Osteoblast (primary cell): ENCODE measurements around the gene ANKH. TPM values are rescaled to one million over a fixed set of nuclear protein-coding genes. Genes with fewer than 3 reads are reported as not detected.

Source experiments
- DNase-seq: peaks from one replicate; pipeline ENCODE4 v3.0.0; 2011; ENCODE audit warnings: low spot score, mixed read lengths; ENCODE audit not compliant: insufficient read length; ENCODE audit errors: missing footprints
- H2AFZ ChIP-seq: 2 replicates; pipeline ENCODE4 v1.6.0; 2011; ENCODE audit warnings: mild to moderate bottlenecking, low read length
- H3K27ac ChIP-seq: 2 replicates; pipeline ENCODE4 v1.5.1; 2011; ENCODE audit warnings: mild to moderate bottlenecking, low read depth, low read length, moderate library complexity
- H3K27me3 ChIP-seq: 2 replicates; pipeline ENCODE4 v1.6.0; 2012; ENCODE audit warnings: mild to moderate bottlenecking, control low read depth, inconsistent platforms, low read length, moderate library complexity; ENCODE audit not compliant: insufficient read depth
- H3K36me3 ChIP-seq: 2 replicates; pipeline ENCODE4 v1.5.1; 2011; ENCODE audit warnings: mild to moderate bottlenecking, low read length, control low read depth, moderate library complexity; ENCODE audit not compliant: insufficient read depth
- H3K4me1 ChIP-seq: 2 replicates; pipeline ENCODE4 v1.5.1; 2011; ENCODE audit warnings: mild to moderate bottlenecking, low read length, control low read depth, moderate library complexity; ENCODE audit not compliant: insufficient read depth
- H3K4me2 ChIP-seq: 2 replicates; pipeline ENCODE4 v1.6.0; 2011; ENCODE audit warnings: mild to moderate bottlenecking, low read length; ENCODE audit not compliant: insufficient read depth
- H3K4me3 ChIP-seq: fragments of 200-600 bp; sonication (generic); 3 replicates; pipeline ENCODE4 v1.5.1; 2012; ENCODE audit warnings: mild to moderate bottlenecking, low read length, inconsistent platforms; ENCODE audit not compliant: insufficient read depth
- H3K79me2 ChIP-seq: 2 replicates; pipeline ENCODE4 v1.6.0; 2012; ENCODE audit warnings: mild to moderate bottlenecking, low read length, control low read depth, inconsistent platforms; ENCODE audit not compliant: insufficient read depth
- H3K9me3 ChIP-seq: 2 replicates; pipeline ENCODE4 v1.5.1; 2011; ENCODE audit warnings: low read depth, low read length, control low read depth
- H4K20me1 ChIP-seq: 2 replicates; pipeline ENCODE4 v1.6.0; 2012; ENCODE audit warnings: mild to moderate bottlenecking, low read length, control low read depth; ENCODE audit not compliant: insufficient read depth
- CTCF ChIP-seq: IDR thresholded peaks from 2 replicates; pipeline ENCODE4 v1.5.1; 2011; ENCODE audit warnings: mild to moderate bottlenecking, low read depth, low read length, moderate library complexity; ENCODE audit errors: extremely low read depth
- total RNA-seq: library from RNA; depleted of rRNA; stranded (reverse); fragments of >200 nt; gene quantifications from 2 replicates; pipeline ENCODE4 v1.2.3, GENCODE V29; 2012

The ANKH gene
- total RNA-seq, 1 donor = 125 TPM

- H3K36me3 ChIP-seq = no peaks in the 10 kb centered on the region
- H2AFZ ChIP-seq = peak overlapping the region; percentile 96
- H3K4me1 ChIP-seq = peaks cover 47% of the 10 kb centered on the region
- H3K27ac ChIP-seq = peak overlapping the region; percentile 83
- DNase-seq = peak; percentile 83
- peak overlapping the region; percentile 93 for H3K4me2 ChIP-seq
- peaks cover 55% of the 10 kb centered on the region for H3K79me2 ChIP-seq
- H3K9me3 ChIP-seq = no peaks in the 10 kb centered on the region
- peaks cover 33% of the 10 kb centered on the region for H4K20me1 ChIP-seq
- no peaks in the 10 kb centered on the region for H3K27me3 ChIP-seq
- H3K4me3 ChIP-seq = peak overlapping the region; percentile 83
- TF ChIP-seq CTCF = no peak
These were observed 207.8 kb downstream of the ANKH start for GRCh38 chr5:14663734-14664269.

GRCh38 chr5:14662721-14663260 lies 208.8 kb downstream of the ANKH start:
- peaks cover 27% of the 10 kb centered on the region for H4K20me1 ChIP-seq
- H3K36me3 ChIP-seq = no peaks in the 10 kb centered on the region
- H3K27me3 ChIP-seq = no peaks in the 10 kb centered on the region
- no peak overlapping the region for H3K27ac ChIP-seq
- peak; percentile 53 for DNase-seq
- no peak for TF ChIP-seq CTCF
- peaks cover 45% of the 10 kb centered on the region for H3K79me2 ChIP-seq
- no peaks in the 10 kb centered on the region for H3K9me3 ChIP-seq
- no peak overlapping the region for H2AFZ ChIP-seq
- H3K4me2 ChIP-seq = peak overlapping the region; percentile 93
- H3K4me1 ChIP-seq = peaks cover 42% of the 10 kb centered on the region
- H3K4me3 ChIP-seq = no peak overlapping the region

- no peak overlapping the region for H2AFZ ChIP-seq
- peaks cover 30% of the 10 kb centered on the region for H3K4me1 ChIP-seq
- DNase-seq = no peak
- no peak overlapping the region for H3K4me3 ChIP-seq
- no peaks in the 10 kb centered on the region for H3K36me3 ChIP-seq
- no peaks in the 10 kb centered on the region for H3K27me3 ChIP-seq
- H3K4me2 ChIP-seq = no peak overlapping the region
- no peak for TF ChIP-seq CTCF
- peaks cover 26% of the 10 kb centered on the region for H3K79me2 ChIP-seq
- no peaks in the 10 kb centered on the region for H3K9me3 ChIP-seq
- H4K20me1 ChIP-seq = peaks cover 8% of the 10 kb centered on the region
- no peak overlapping the region for H3K27ac ChIP-seq
These were observed 210.7 kb downstream of the ANKH start for GRCh38 chr5:14660833-14661232.

GRCh38 chr5:14659821-14660607 lies 211.6 kb downstream of the ANKH start:
- Histone ChIP-seq H4K20me1 (peaks cover under 1% of the 10 kb centered on the region), H3K9me3 (no peaks in the 10 kb centered on the region), H3K4me2 (peak overlapping the region; percentile 42), H3K27me3 (no peaks in the 10 kb centered on the region), H3K79me2 (peaks cover 17% of the 10 kb centered on the region), H2AFZ (no peak overlapping the region), H3K27ac (peak overlapping the region; percentile 53), H3K36me3 (no peaks in the 10 kb centered on the region), H3K4me1 (peaks cover 27% of the 10 kb centered on the region), H3K4me3 (no peak overlapping the region)
- DNase-seq = peak; percentile 87
- TF ChIP-seq CTCF = no peak
